Thyroid gland (tissue), 4 donors: Measurements from ENCODE around the gene PTPRN2.

Experiments used
- POLR2A ChIP-seq, 2 donors: fragments of 450-650 bp; IDR thresholded peaks; one replicate each; pipeline ENCODE4 v1.6.1; 2017; ENCODE audit warnings: antibody characterized with exemption in 2 of 2, mild to moderate bottlenecking in 2 of 2, moderate library complexity in 1 of 2
- TF ChIP-seq, protein P1 (sequence below), 6 experiments: fragments of 200-600 bp in 3 of 6; fragments of 450-650 bp in 3 of 6; sonication (generic) in 3 of 6; IDR thresholded peaks; one replicate each; pipeline ENCODE4 v1.5.1; 2016 to 2019; ENCODE audit warnings: antibody characterized with exemption in 6 of 6, mild to moderate bottlenecking in 2 of 6, inconsistent platforms in 1 of 6, moderate library complexity in 1 of 6

DNA sequence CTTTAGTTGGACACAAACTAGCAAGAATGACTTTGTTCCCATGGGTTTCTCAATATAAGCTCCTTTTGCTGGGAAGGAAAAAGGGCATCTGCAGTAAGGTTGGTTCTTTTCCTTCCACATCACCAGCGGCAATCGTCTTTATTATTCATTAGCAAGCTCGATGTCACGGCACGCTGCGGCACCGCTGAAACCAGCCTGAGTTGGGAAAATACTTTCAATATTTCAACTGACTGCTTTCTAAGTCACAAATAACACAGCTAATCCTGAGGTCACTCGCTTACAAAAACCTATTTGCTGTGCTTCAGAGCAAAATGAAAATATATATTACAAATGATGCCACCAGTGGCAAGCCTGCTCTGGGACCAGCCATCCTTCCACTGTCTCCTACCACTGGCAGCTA, 665.0 kb downstream of the PTPRN2 start:
- TF ChIP-seq, protein P1, sequence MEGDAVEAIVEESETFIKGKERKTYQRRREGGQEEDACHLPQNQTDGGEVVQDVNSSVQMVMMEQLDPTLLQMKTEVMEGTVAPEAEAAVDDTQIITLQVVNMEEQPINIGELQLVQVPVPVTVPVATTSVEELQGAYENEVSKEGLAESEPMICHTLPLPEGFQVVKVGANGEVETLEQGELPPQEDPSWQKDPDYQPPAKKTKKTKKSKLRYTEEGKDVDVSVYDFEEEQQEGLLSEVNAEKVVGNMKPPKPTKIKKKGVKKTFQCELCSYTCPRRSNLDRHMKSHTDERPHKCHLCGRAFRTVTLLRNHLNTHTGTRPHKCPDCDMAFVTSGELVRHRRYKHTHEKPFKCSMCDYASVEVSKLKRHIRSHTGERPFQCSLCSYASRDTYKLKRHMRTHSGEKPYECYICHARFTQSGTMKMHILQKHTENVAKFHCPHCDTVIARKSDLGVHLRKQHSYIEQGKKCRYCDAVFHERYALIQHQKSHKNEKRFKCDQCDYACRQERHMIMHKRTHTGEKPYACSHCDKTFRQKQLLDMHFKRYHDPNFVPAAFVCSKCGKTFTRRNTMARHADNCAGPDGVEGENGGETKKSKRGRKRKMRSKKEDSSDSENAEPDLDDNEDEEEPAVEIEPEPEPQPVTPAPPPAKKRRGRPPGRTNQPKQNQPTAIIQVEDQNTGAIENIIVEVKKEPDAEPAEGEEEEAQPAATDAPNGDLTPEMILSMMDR (IDR thresholded peaks at IDR 0.05) = no peak
- no peak for TF ChIP-seq POLR2A (IDR thresholded peaks at IDR 0.05)
